Activated CD8-positive, alpha-beta memory T cell treated with anti-CD3 and anti-CD28 coated beads for 36 hours (primary cell): ENCODE measurements around the gene RAB31. TPM values are rescaled to one million over a fixed set of nuclear protein-coding genes. Genes with fewer than 3 reads are reported as not detected.

Source experiments
- CTCF ChIA-PET: fragments of 350-600 bp; sonication (Branson Sonifier 250); formaldehyde crosslinking; loops from one replicate; lab custom pipeline; 2021; ENCODE audit warnings: antibody characterized with exemption; lab: Charles Lee
- POLR2A ChIA-PET: fragments of 350-600 bp; sonication (Branson Sonifier 250); formaldehyde crosslinking; loops from one replicate; lab custom pipeline; 2021; ENCODE audit warnings: antibody characterized with exemption; lab: Charles Lee
- total RNA-seq, 2 experiments: library from RNA; stranded (reverse); gene quantifications; one replicate each; pipeline ENCODE4 v1.2.3, GENCODE V29; 2021

Gene RAB31
- total RNA-seq, 2 experiments from 2014 or later, result 0.21 to 0.51 TPM

DNA sequence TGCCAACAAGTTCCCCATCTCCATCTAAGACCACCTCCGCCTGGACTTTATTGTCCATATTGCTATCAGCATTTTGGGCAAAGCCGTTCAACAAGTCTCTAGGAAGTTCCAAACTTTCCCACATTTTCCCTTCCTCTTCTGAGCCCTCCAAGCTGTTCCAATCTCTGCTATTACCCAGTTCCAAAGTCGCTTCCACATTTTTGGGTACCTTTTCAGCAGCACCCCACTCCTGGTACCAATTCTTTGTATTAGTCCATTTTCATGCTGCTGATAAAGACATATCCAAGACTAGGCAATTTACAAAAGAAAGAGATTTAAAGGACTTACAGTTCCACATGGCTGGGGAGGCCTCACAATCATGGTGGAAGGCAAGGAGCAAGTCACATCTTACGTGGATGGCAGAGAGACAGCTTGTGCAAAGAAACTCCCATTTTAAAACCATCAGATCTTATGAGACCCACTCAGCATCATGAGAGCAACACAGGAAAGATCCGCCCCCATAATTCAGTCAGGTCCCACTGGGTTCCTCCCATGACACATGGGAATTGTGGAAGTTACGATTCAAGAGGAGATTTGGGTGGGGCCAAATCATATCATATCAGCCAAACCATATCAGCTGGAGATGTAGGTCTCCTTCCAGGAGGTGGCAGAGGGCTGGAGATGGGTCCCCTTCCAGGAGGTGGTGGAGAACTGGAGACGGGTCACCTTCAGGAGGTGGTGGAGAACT lies 157.8 kb downstream of the RAB31 start:
- ChIA-PET POLR2A (no interaction called here), CTCF (no interaction called here)

- ChIA-PET POLR2A (no interaction called here), CTCF (no interaction called here)
Measured at GRCh38 chr18:9866627-9867026, 158.5 kb downstream of the RAB31 start.

DNA sequence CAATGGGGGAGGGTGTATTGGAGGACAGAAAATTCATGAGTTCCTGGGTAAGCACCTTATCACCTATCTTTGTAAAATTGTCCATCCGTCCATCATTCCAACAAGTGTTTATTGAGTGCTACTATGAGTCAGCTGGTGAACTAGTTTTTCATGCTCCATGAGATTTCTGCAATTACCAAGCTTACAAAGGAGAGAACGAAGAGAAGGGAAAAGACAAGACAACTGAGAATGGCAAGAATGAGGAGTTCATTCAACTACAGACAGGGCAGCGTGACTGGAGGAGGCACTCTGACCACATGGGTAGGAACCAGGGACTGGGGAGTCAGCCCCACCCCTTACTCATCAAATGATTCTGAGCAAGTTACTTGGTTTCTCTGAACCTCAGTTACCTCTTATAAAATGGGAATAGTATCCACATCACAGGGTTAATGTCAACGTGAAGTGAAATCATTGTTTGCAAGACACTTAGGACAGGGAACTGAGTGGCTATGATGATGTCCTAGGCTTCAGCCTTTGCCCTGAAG lies 159.0 kb downstream of the RAB31 start:
- POLR2A ChIA-PET, result no interaction called here
- CTCF ChIA-PET, result no interaction called here

GRCh38 chr18:9868857-9869714 lies 161.0 kb downstream of the RAB31 start:
- ChIA-PET CTCF (no interaction called here), POLR2A (no interaction called here)

DNA sequence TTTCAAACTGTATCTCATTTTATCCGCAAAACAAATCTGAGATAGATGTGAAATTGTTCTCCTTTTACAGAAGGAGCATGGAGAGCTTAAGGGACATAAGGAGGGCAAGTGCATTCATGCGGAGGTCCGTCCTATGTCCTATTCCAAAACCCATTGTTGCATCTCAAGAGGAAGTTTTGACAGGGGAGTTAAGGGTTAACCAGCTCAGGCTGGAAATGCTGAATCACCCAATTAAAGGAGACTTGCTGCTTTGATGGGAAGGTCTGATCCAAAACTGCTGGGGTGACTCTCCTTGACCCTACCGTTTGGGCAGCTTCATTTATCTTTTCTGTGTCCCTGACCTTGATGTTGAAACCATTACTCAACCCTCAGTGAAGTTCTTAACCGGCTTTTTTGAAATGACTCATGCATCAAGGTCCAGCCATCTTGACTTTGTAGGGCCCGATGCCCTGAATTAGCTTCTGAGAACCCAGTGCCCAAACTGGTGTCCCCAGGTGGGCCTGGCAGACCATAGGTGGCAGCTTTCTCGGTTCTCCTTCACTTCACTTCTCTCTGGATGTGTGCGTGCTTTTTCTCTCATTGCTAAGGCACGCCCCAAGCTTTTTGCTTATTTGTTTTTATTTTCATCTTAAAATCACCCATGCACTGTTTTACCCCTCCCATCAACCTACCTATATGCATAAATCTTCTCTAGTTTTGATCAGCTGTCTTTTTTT lies 161.8 kb downstream of the RAB31 start:
- POLR2A ChIA-PET, result no interaction called here
- CTCF ChIA-PET, result no interaction called here

- POLR2A ChIA-PET, result no interaction called here
- CTCF ChIA-PET, result no interaction called here
Measured at GRCh38 chr18:9870431-9871008, 162.4 kb downstream of the RAB31 start.

DNA sequence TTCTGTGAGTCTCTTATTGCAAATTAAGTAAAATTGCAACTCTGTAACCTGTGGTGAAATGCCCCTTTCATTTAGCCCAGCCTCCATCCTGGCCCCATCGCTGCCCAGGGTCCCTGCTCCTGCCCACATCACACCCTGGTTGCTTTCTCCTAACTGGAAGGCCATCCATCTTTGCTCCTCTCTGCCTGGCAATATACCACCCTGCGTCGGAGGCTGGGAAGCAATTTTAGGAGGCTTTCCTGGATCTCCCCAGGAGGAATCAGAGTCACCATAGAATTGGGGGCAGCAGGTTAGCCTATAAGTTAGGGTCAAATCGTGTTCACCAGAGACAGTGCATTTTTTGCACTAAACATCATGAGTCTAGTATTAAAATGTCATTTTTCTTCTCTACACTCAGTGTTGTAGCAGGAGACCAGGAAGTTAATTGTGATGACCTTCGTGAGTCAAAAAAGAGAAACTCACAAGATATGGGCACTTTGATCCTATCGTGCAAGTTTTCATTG lies 163.2 kb downstream of the RAB31 start:
- CTCF ChIA-PET, result no interaction called here
- POLR2A ChIA-PET, result no interaction called here

DNA sequence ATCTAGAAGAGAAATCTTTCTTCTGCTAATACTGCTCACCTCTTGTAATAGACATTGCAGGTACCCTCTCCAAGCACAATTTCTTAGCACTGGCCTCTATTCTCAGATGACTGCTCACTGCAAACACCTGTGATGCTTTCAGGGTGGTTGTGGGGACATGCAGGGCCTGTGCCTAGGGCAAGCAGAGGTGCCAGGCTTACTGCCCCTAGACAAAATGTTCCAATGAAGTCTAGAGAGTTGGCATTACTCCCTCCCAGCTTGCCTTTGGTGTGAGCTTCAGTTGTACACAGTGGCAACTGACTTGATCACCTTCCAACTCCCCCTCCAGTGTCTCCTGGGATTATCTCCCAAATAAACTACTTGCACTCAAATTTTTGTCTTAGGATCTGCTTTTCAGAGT lies 164.7 kb downstream of the RAB31 start:
- ChIA-PET CTCF (no interaction called here), POLR2A (no interaction called here)

DNA sequence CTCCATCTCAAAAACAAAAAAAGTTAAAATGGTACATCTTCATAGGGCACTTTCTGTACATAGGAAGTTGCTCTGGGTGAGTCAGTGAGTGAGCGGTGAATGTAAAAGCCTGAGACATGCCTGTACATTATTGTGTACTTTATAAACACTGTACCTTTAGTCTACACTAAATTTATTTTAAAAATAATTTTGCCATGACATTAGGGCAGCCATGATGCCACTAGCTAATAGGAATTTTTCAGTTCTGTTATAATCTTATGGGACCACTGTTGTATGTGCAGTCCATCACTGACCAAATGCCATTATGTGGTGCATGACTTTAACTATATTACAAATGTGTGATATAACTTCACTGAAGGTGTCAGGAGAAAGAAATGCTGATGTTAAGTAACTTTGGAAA lies 166.6 kb downstream of the RAB31 start:
- ChIA-PET POLR2A (no interaction called here), CTCF (no interaction called here)

DNA sequence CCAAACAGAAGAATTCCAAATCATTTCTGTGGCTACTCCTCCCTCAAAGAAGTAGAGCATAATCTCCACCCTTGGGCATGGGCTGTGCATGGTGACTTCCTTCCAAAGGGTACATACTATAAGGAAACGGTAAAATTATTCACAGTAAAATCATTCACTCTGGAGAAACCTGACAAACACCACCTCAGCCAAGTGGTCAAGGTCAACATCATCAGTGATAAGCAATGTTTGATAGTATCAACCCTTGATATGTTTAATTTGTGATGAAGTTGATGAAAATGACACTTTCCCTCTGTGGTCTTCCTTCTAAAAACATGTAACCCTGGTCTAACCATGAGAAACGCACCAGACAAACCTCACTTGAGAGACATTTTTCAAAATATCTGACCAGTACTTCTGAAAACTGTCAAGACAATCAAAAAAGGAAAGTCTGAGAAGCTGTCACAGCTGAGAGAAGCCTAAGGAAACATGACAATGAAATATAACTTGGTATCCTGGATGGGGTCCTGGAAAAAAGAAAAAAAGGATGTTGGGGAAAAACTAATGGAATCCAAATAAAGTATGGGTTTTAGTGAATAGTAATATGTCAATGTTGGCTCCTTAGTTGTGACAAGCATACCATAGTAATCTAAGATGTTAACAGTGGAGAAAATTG lies 168.2 kb downstream of the RAB31 start:
- ChIA-PET CTCF (no interaction called here), POLR2A (no interaction called here)

DNA sequence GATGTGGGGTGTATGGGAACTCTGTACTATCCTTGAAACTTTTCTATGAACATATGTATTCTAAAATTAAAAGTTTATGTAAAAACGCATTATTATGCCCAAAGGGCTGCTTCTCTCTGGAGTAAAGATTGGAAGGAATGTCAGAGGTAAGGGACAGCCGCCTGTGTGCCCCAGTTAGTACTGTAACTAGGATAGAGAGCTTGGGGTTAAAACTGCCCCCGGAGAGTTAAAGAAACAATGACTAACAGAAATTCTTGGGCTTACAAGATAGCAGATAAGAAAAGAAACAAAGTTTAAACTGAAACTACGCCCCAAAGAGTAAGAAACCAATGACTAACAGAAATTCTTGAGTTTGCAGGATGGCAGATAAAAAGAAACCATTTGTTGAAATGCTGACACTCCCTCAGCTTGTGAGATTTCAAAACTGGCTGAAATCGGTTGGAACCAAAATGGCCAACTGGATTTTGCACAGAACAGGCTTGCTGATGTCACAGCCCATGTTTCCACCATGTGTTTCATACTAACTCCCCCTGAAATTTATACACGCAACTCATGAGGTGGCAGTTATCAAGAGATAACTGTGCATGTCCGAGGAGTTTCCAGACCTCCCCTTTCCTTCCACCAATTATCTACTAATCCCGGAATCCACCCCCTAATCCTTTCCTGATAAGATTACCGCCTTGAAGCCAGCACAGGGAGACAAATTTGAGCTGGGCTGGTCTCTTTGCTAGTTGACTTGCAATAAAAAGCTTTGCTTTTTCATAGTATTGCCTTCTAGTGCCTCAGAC lies 169.0 kb downstream of the RAB31 start:
- POLR2A ChIA-PET, result no interaction called here
- CTCF ChIA-PET, result no interaction called here

GRCh38 chr18:9877655-9878014 lies 169.5 kb downstream of the RAB31 start:
- CTCF ChIA-PET, result no interaction called here
- POLR2A ChIA-PET, result no interaction called here

DNA sequence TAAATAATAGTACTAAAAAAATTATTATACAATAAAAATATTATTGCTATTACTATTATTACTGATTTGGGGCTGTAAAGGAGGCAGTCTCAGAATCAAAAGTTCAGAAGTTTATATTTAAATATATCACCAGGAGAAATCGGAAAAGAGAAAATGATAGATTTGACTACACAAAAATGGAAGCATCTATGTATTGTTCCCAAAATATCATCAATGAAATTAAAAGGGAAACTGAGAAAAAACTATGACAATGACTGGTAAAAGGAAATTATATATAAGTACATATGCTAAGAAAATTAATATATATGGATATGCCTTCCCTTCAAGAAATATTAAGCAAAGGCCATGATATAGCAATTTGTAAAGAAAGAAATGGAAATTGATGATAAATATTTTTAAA lies 170.0 kb downstream of the RAB31 start:
- ChIA-PET POLR2A (no interaction called here), CTCF (no interaction called here)

DNA sequence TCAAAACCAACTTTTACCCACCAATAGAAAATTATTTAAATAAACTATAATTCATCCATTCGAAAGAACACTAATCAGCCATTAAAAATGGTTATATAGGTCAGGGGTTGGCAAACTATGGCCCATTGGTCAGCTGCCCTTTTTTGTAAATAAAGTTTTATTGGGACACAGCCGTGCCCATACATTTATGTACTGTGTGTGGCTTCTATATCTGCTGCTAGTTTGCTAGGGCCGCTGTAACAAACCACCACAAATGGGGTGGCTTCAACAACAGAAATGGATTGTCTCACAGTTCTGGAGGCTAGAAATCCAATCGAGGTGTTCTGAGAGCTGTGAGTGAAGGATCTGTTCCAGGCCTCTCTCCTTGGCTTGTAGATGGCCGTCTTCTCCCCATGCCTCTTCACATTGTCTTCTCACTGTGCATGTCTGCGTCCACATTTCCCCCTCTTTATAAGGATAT lies 170.7 kb downstream of the RAB31 start:
- POLR2A ChIA-PET, result no interaction called here

GRCh38 chr18:9884090-9884489 lies 176.0 kb downstream of the RAB31 start:
- CTCF ChIA-PET, result no interaction called here
- POLR2A ChIA-PET, result no interaction called here

More for the DNA sequence above, 170.7 kb downstream of the RAB31 start:
- CTCF ChIA-PET, result no interaction called here

DNA sequence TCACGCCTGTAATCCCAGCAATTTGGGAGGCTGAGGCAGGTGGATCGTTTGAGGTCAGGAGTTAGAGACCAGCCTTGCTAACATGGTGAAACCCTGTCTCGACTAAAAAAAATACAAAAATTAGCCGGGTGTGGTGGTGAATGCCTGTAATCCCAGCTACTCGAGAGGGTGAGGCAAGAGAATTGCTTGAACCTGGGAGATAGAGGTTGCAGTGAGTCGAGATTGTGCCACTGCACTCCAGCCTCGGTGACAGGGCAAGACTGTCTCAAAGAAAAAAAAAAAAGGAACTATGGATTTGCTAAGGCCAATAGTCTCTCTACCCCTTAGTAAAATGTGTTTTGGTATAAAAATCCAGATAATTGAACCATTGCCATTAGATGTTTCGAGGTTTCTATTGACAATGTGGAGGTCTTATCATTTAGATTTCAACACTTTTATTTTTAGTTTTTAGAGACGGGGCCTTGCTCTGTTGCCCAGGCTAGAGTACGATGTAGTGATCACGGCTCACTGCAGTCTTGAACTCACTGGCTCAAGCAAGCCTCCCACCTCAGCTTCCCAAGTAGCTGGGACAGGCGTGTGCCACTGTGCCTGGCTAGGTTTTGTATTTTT lies 176.5 kb downstream of the RAB31 start:
- POLR2A ChIA-PET, result interaction anchor here (1.4 kb wide), 1 partner anchor 29 kb away, joined by 7 read pairs; the partner anchor contains the start of gene VAPA
- CTCF ChIA-PET, result no interaction called here

DNA sequence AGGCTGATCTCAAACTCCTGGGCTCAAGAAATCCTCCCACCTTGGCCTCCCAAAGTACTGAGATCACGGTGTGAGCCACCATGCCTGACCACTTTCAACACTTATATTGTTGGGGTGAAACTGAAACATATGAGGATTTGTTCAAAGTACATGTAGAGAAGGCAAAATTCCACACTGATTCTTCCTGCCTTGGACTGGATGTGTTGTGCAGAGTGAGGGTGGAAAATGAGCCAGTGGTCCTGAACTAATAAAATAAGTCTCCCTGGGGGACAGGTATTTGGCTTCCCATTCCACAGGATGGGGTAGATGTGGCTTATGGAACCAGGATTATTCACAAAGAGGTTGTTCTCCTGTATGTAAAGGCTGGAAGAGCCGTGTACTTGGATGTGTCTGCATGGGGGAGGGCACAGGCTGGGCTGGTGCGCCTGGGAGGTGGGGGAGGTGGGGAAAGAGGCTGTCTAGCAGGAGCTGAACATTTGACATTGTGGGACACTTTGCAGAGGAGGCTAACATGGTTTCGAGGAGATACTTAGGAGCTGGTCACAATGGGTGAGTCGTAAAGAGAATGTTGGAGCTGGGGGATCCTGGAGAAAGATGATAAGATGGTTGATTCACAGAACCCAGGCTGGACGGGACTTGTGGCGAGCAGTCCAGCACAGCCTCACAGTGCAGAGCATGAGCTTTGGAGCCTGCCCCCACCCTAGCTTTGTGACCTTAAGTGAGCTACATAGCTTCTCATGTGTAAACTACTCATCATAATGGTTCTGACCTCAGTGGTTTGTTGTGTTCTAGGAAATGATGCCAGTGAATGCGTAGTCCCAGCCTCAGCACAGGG lies 177.3 kb downstream of the RAB31 start, which contains the start of gene TXNDC2:
Gene TXNDC2, plus strand, starts transcription at position 804 of the 835 bp plus-strand sequence. CDS start 708 bp downstream, outside the sequence.
- ChIA-PET CTCF (no interaction called here), POLR2A (interaction anchor here (1.4 kb wide), 1 partner anchor 29 kb away, joined by 7 read pairs; the partner anchor contains the start of gene VAPA)
